ENCODE data around the gene AFM. TPM values are rescaled to one million over a fixed set of nuclear protein-coding genes. Genes with fewer than 3 reads are reported as not detected.
A peak's percentile ranks its signal among the peaks of the same experiment; 100 is the strongest.

The AFM gene
- total and polyA plus RNA-seq, 2 donors (not counting 1 experiment from before 2014, with no cell fraction given): not detected

DNA sequence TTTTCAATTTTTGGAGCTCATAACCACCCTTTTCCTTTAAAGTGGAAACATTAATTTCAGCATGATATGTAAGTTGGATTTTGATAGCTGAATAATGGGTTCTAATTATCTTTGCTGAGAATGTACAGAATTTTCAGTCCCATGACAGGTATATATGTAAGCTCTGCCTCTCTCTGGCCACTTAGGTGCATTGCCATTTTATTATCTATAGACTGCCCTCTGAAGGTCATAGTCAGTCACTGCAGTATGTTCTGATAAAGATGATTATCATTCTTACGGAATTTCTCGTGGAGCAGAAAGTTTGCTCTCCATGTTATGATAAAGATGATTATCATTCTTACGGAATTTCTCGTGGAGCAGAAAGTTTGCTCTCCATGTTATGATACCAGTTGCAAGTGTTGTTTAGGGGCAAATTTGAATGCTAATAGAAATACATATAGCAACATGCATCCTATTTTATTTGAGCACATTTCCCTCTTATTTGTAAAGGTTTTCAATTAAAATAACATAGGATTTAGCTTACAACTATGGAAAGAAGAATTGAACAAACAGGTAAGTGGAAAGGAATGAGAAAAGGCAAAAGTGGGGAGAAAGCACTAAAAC lies 35.1 kb upstream of the AFM start:
- Mint-ChIP-seq H3K4me1 (no peaks in the 10 kb centered on the region), H3K4me3 (no peak overlapping the region), H3K27ac (no peak overlapping the region), H3K27me3 (peaks cover 25% of the 10 kb centered on the region), H3K9me3 (ENCODE audit: insufficient read depth) (no peaks in the 10 kb centered on the region)
- H3K9me3 ChIP-seq (ENCODE audit: control extremely low read depth in 1 of 3, control insufficient read depth in 2 of 3, insufficient read depth in 1 of 3, low read length in 2 of 3): no peaks in the 10 kb centered on the region
- no peaks in the 10 kb centered on the region for H4K20me1 ChIP-seq (ENCODE audit: control insufficient read depth, insufficient read depth, low read length, poor library complexity, severe bottlenecking)
- TF ChIP-seq, protein P1, sequence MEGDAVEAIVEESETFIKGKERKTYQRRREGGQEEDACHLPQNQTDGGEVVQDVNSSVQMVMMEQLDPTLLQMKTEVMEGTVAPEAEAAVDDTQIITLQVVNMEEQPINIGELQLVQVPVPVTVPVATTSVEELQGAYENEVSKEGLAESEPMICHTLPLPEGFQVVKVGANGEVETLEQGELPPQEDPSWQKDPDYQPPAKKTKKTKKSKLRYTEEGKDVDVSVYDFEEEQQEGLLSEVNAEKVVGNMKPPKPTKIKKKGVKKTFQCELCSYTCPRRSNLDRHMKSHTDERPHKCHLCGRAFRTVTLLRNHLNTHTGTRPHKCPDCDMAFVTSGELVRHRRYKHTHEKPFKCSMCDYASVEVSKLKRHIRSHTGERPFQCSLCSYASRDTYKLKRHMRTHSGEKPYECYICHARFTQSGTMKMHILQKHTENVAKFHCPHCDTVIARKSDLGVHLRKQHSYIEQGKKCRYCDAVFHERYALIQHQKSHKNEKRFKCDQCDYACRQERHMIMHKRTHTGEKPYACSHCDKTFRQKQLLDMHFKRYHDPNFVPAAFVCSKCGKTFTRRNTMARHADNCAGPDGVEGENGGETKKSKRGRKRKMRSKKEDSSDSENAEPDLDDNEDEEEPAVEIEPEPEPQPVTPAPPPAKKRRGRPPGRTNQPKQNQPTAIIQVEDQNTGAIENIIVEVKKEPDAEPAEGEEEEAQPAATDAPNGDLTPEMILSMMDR (IDR thresholded peaks at IDR 0.05): peak; percentile 82
- no peak for TF ChIP-seq EZH2 (IDR thresholded peaks at IDR 0.05; ENCODE audit: borderline replicate concordance, insufficient read depth, low read depth, low read length, poor library complexity, severe bottlenecking)
- H3K4me3 ChIP-seq (ENCODE audit: control extremely low read depth in 1 of 5, extremely low read depth in 1 of 5, insufficient read depth in 1 of 5, low read depth in 2 of 5, low read length in 4 of 5): no peak overlapping the region
- no peaks in the 10 kb centered on the region for H3K79me2 ChIP-seq (ENCODE audit: control insufficient read depth, insufficient read depth, low read length)
- no peak overlapping the region for H3K27ac ChIP-seq (ENCODE audit: low read length in 2 of 2)
- H3K4me2 ChIP-seq (replicated peaks; ENCODE audit: low read depth, low read length, poor library complexity, severe bottlenecking): no peak overlapping the region
- no peak overlapping the region for H3K9ac ChIP-seq (ENCODE audit: low read length)
- ATAC-seq (ENCODE audit: low read depth) (peak; percentile 83), DNase-seq (peak; percentile 41)
- intact Hi-C loops (cut with micrococcal nuclease): loop anchor here (1.0 to 5.0 kb wide), 2 partner anchors 135 to 744 kb away; no protein-coding TSS in a partner anchor
- POLR2A ChIA-PET: no interaction called here
- H3K4me1 ChIP-seq (ENCODE audit: control insufficient read depth in 2 of 2, insufficient read depth in 2 of 2, low read length in 2 of 2): no peaks in the 10 kb centered on the region
- peaks cover 0 to 4% (median 0%) of the 10 kb centered on the region in 4 experiments for H3K27me3 ChIP-seq (replicated peaks in 1 of 4; ENCODE audit: control extremely low read depth in 1 of 4, control insufficient read depth in 3 of 4, insufficient read depth in 4 of 4, low read length in 3 of 4)
- H2AFZ ChIP-seq (ENCODE audit: insufficient read depth, low read depth, low read length, poor library complexity, severe bottlenecking): no peak overlapping the region
- no peaks in the 10 kb centered on the region for H3K36me3 ChIP-seq (replicated peaks in 1 of 2; ENCODE audit: control extremely low read depth in 1 of 2, control insufficient read depth in 1 of 2, extremely low read depth in 1 of 2, insufficient read depth in 2 of 2, low read length in 1 of 2)
- no CpG with 5 or more reads among the region's 4 CpGs for WGBS (ENCODE audit: insufficient coverage)
- CTCF ChIA-PET: interaction anchor here (0.6 to 1.7 kb wide), 11 partner anchors 8 to 1153 kb away, joined by 3 to 7 read pairs (median 3); no protein-coding TSS in a partner anchor

- TF ChIP-seq EZH2 (IDR thresholded peaks at IDR 0.05; ENCODE audit: borderline replicate concordance, insufficient read depth, low read depth, low read length, poor library complexity, severe bottlenecking): no peak
- TF ChIP-seq, protein P1 (IDR thresholded peaks at IDR 0.05): no peak
- Histone ChIP-seq H3K4me1 (ENCODE audit: control insufficient read depth in 2 of 2, insufficient read depth in 2 of 2, low read length in 2 of 2) (no peaks in the 10 kb centered on the region), H3K4me2 (replicated peaks; ENCODE audit: low read depth, low read length, poor library complexity, severe bottlenecking) (no peak overlapping the region), H4K20me1 (ENCODE audit: control insufficient read depth, insufficient read depth, low read length, poor library complexity, severe bottlenecking) (no peaks in the 10 kb centered on the region), H3K79me2 (ENCODE audit: control insufficient read depth, insufficient read depth, low read length) (no peaks in the 10 kb centered on the region), H3K27me3 (replicated peaks in 1 of 4; ENCODE audit: control extremely low read depth in 1 of 4, control insufficient read depth in 3 of 4, insufficient read depth in 4 of 4, low read length in 3 of 4) (peaks cover 0 to 4% (median 0%) of the 10 kb centered on the region in 4 experiments), H3K9me3 (ENCODE audit: control extremely low read depth in 1 of 3, control insufficient read depth in 2 of 3, insufficient read depth in 1 of 3, low read length in 2 of 3) (no peaks in the 10 kb centered on the region), H3K9ac (ENCODE audit: low read length) (no peak overlapping the region), H3K27ac (ENCODE audit: low read length in 2 of 2) (no peak overlapping the region), H3K36me3 (replicated peaks in 1 of 2; ENCODE audit: control extremely low read depth in 1 of 2, control insufficient read depth in 1 of 2, extremely low read depth in 1 of 2, insufficient read depth in 2 of 2, low read length in 1 of 2) (no peaks in the 10 kb centered on the region), H3K4me3 (ENCODE audit: control extremely low read depth in 1 of 5, extremely low read depth in 1 of 5, insufficient read depth in 1 of 5, low read depth in 2 of 5, low read length in 4 of 5) (no peak overlapping the region), H2AFZ (ENCODE audit: insufficient read depth, low read depth, low read length, poor library complexity, severe bottlenecking) (no peak overlapping the region)
- Mint-ChIP-seq H3K27ac (no peak overlapping the region), H3K27me3 (peaks cover 19% of the 10 kb centered on the region), H3K4me1 (no peaks in the 10 kb centered on the region), H3K4me3 (no peak overlapping the region), H3K9me3 (ENCODE audit: insufficient read depth) (no peaks in the 10 kb centered on the region)
- ATAC-seq (ENCODE audit: low read depth) (no peak), DNase-seq (no peak)
- POLR2A ChIA-PET: no interaction called here
- intact Hi-C loops (cut with micrococcal nuclease): loop anchor here (5.0 kb wide), 1 partner anchor 745 kb away; no protein-coding TSS in a partner anchor
- WGBS (ENCODE audit: insufficient coverage): 88% methylated on average over 1 of the region's 4 CpGs
- CTCF ChIA-PET: interaction anchor here (0.9 to 1.3 kb wide), 2 partner anchors 10 to 20 kb away, joined by 3 read pairs; no protein-coding TSS in a partner anchor
These were observed 33.9 kb upstream of the AFM start for GRCh38 chr4:73447671-73448070.
